GDM1 (cell line): ENCODE measurements around the gene GNG11.
"Not testable (repeated sequence)": the region's sequence is repeated elsewhere in the genome, so short reads cannot be mapped to it uniquely, and the experiment has no call there.

ENCODE experiments used
- DNase-seq: peaks from one replicate; lab custom pipeline; 2025; lab: John Stamatoyannopoulos, UW

The GNG11 gene

GRCh38 chr7:93911661-93912060 lies 9.9 kb upstream of the GNG11 start:
- DNase-seq, result not testable (repeated sequence)

GRCh38 chr7:93913197-93913596 lies 8.3 kb upstream of the GNG11 start:
- DNase-seq, result no peak

- DNase-seq, result no peak
These were observed 6.9 kb upstream of the GNG11 start for GRCh38 chr7:93914581-93915066.

GRCh38 chr7:93915206-93915842 lies 6.2 kb upstream of the GNG11 start:
- not testable (repeated sequence) for DNase-seq

- DNase-seq, result not testable (repeated sequence)
These were observed 5.6 kb upstream of the GNG11 start for GRCh38 chr7:93915888-93916287.

GRCh38 chr7:93916315-93916714 lies 5.2 kb upstream of the GNG11 start:
- DNase-seq, result not testable (repeated sequence)

GRCh38 chr7:93920496-93921182 lies 896 bp upstream of the GNG11 start:
- DNase-seq, result no peak

- DNase-seq, result no peak
These were observed 349 bp upstream of the GNG11 start for GRCh38 chr7:93921186-93921585.

GRCh38 chr7:93923296-93923695 lies 1.8 kb downstream of the GNG11 start:
- DNase-seq, result no peak

GRCh38 chr7:93923942-93924341 lies 2.4 kb downstream of the GNG11 start:
- no peak for DNase-seq

- no peak for DNase-seq
These were observed 5.3 kb downstream of the GNG11 start for GRCh38 chr7:93926800-93927199.

GRCh38 chr7:93927585-93927984 lies 6.0 kb downstream of the GNG11 start:
- no peak for DNase-seq

- no peak for DNase-seq
These were observed 10.1 kb downstream of the GNG11 start for GRCh38 chr7:93931655-93932054.

- no peak for DNase-seq
These were observed 11.6 kb downstream of the GNG11 start for GRCh38 chr7:93933156-93933555.

- no peak for DNase-seq
These were observed 13.6 kb downstream of the GNG11 start for GRCh38 chr7:93935102-93935501.

- DNase-seq, result no peak
These were observed 16.3 kb downstream of the GNG11 start for GRCh38 chr7:93937818-93938217.

- DNase-seq, result no peak
These were observed 16.8 kb downstream of the GNG11 start for GRCh38 chr7:93938293-93938692.

GRCh38 chr7:93941945-93942344 lies 20.4 kb downstream of the GNG11 start:
- DNase-seq, result no peak

GRCh38 chr7:93943816-93944540 lies 22.4 kb downstream of the GNG11 start:
- no peak for DNase-seq

- peak; percentile 8 for DNase-seq
These were observed 23.1 kb downstream of the GNG11 start for GRCh38 chr7:93944673-93945072.

GRCh38 chr7:93945083-93945482 lies 23.5 kb downstream of the GNG11 start:
- DNase-seq, result no peak

GRCh38 chr7:93945756-93946535 lies 24.4 kb downstream of the GNG11 start:
- DNase-seq, result no peak
